Psoas muscle (tissue), 8 donors: ENCODE results near the gene NPL. TPM values are rescaled to one million over a fixed set of nuclear protein-coding genes. Genes with fewer than 3 reads are reported as not detected.

Source experiments
- ATAC-seq, 4 donors: fragments of 200-7000 bp; cut with Tn5 transposase; one replicate each; pipeline ENCODE4 v1.9.1; 2020; ENCODE audit warnings: moderate library complexity in 3 of 4, mild to moderate bottlenecking in 2 of 4
- DNase-seq, 2 donors: peaks; one replicate each; pipeline ENCODE4 v3.0.0-alpha.2; 2020
- H3K27ac ChIP-seq: fragments of 200-600 bp; one replicate; pipeline ENCODE4 v1.8.0; 2022
- H3K27me3 ChIP-seq, 3 donors: fragments of 200-600 bp in 1 of 3; one replicate each; pipeline versions ENCODE4 v1.6.1 to v1.8.0; 2013 to 2022; ENCODE audit warnings: low read length in 2 of 3, mild to moderate bottlenecking in 2 of 3, moderate library complexity in 1 of 3; ENCODE audit not compliant: insufficient read depth in 3 of 3
- H3K36me3 ChIP-seq, 2 donors: fragments of 200-600 bp in 1 of 2; one replicate each; pipeline versions ENCODE4 v1.6.1 to v1.8.0; 2013 to 2022; ENCODE audit warnings: low read depth in 1 of 2, mild to moderate bottlenecking in 1 of 2, moderate library complexity in 1 of 2; ENCODE audit not compliant: insufficient read depth in 1 of 2
- H3K4me1 ChIP-seq: fragments of 200-600 bp; one replicate; pipeline ENCODE4 v1.8.0; 2022
- H3K4me3 ChIP-seq: fragments of 200-600 bp; one replicate; pipeline ENCODE4 v1.8.0; 2022; ENCODE audit warnings: mild to moderate bottlenecking
- H3K9me3 ChIP-seq: fragments of 200-600 bp; one replicate; pipeline ENCODE4 v1.8.0; 2022
- WGBS, 3 donors: extraction: QIAGEN DNeasy Blood & Tissue Kit; methylation state at CpG; one replicate each; pipeline versions ENCODE4 v1.1.6 to v1.1.7; 2013; 5-methylcytosine and 5-hydroxymethylcytosine counted together
- intact Hi-C, 2 donors: fragments of 100-400 bp; cut with DNase I; formaldehyde crosslinking; loops; one replicate each; pipeline versions ENCODE4 v1.11.0 to v1.14.2; 2022
- polyA plus RNA-seq, 3 donors: library from polyadenylated mRNA; stranded (reverse); fragments of 200-250 nt; gene quantifications; one replicate each; pipeline ENCODE4 v1.2.3, GENCODE V29; 2013
- total RNA-seq, 4 donors: library from RNA; stranded (reverse); fragmentation: NEBNext Ultra II Directional in 2 of 4; extraction: Animal tissue kit (Norgen Biotek cat#: 25700) in 2 of 4; gene quantifications; one replicate each; pipeline versions ENCODE4 v1.2.1 to v1.2.4, GENCODE V29; 2021 to 2023
- TF ChIP-seq, protein P1 (sequence below): fragments of 200-600 bp; IDR thresholded peaks from one replicate; pipeline ENCODE4 v1.8.0; 2022; ENCODE audit warnings: antibody characterized with exemption
- donor health status: healthy with polysubstance abuse.
- donor health status: DM: no; HTN: no; CAD: no; lungs with moderate emphysema.
- donor health status: Bipolar disorder and iron deficiency.
- donor health status: healthy.
- donor health status: DM: yes; HTN: yes; CAD: no.
- donor health status: DM: no; HTN: no; CAD: no.
- donor health status: DM: no; HTN: no; CAD: no.
- donor health status: DM: yes; HTN: yes; CAD: no.

NPL gene
- total and polyA plus RNA-seq, 7 donors = 2.2 to 6.7 (median 4.3) TPM

DNA sequence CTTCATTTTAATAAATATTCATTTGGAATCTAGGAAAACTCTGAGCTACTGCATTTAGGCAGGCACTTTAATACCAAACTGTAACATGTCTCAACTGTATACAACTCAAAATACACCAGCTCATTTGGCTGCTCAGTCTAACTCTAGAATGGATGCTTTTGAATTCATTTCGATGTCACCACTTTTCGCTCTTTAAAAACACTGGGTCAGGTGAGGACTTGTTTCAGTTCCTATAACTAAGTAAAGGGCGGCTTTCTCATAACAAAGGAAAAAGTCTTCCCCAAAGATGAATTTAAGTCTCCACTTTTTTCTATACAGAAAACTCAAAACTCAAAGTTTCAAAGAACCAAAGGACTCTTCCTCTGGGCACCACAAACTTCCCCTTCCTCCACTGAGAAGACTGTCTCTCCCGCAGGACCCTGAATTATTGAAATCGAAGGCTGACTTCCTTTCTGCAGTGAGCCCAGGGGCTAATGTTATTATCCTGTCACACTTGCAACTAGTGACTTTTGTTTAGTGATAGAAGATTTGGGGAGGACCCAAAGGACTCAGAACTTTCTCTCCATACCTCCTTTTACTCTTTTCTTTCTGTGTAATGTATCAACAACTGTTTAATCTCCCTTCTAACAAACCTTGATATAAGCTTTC is 39.8 kb downstream of the NPL start:
- TF ChIP-seq, protein P1, sequence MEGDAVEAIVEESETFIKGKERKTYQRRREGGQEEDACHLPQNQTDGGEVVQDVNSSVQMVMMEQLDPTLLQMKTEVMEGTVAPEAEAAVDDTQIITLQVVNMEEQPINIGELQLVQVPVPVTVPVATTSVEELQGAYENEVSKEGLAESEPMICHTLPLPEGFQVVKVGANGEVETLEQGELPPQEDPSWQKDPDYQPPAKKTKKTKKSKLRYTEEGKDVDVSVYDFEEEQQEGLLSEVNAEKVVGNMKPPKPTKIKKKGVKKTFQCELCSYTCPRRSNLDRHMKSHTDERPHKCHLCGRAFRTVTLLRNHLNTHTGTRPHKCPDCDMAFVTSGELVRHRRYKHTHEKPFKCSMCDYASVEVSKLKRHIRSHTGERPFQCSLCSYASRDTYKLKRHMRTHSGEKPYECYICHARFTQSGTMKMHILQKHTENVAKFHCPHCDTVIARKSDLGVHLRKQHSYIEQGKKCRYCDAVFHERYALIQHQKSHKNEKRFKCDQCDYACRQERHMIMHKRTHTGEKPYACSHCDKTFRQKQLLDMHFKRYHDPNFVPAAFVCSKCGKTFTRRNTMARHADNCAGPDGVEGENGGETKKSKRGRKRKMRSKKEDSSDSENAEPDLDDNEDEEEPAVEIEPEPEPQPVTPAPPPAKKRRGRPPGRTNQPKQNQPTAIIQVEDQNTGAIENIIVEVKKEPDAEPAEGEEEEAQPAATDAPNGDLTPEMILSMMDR = no peak
- DNase-seq = no peak
- ATAC-seq = no peak
- Histone ChIP-seq H3K9me3 (no peaks in the 10 kb centered on the region), H3K27me3 (no peaks in the 10 kb centered on the region), H3K27ac (no peak overlapping the region), H3K4me3 (no peak overlapping the region), H3K4me1 (no peaks in the 10 kb centered on the region), H3K36me3 (peaks cover 0 to 54% of the 10 kb centered on the region in 2 donors)
- intact Hi-C loops = no loop called here
- 73 to 84% (median 75%) methylated on average over 5 of the region's 5 CpGs for WGBS, 3 donors

- no peaks in the 10 kb centered on the region for H3K27me3 ChIP-seq
- H3K27ac ChIP-seq = no peak overlapping the region
- peaks cover 0 to 23% of the 10 kb centered on the region in 2 donors for H3K36me3 ChIP-seq
- no peaks in the 10 kb centered on the region for H3K9me3 ChIP-seq
- ATAC-seq (no peak), DNase-seq (no peak)
- no peaks in the 10 kb centered on the region for H3K4me1 ChIP-seq
- intact Hi-C loops = no loop called here
- no peak overlapping the region for H3K4me3 ChIP-seq
- TF ChIP-seq, protein P1 = no peak
Observed at GRCh38 chr1:182833271-182833670, 43.7 kb downstream of the NPL start.

DNA sequence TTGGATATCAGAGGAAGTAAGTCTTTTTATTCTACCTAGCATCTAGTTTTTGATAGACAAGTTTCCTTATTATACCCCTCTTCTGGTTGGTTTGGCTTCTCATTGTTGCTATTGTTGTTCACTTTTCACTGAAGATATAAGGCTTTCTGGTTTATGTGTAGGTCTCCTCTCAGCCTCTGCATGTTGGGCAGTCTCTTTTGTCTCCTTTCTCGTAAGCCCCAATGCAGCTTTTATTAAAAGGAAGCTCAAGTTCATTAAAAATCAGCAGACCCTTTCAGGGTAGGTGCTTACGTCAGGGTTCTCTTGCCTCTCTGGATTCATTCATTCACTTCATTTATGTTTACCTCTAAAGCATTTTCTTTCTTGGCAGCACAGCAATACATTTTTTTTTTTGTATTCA is 44.8 kb downstream of the NPL start:
- ATAC-seq (no peak), DNase-seq (no peak)
- Histone ChIP-seq H3K4me3 (no peak overlapping the region), H3K36me3 (peaks cover 0 to 13% of the 10 kb centered on the region in 2 donors), H3K4me1 (no peaks in the 10 kb centered on the region), H3K27me3 (no peaks in the 10 kb centered on the region), H3K27ac (no peak overlapping the region), H3K9me3 (no peaks in the 10 kb centered on the region)
- WGBS, 3 donors = 93 to 97% (median 95%) methylated on average over 2 of the region's 2 CpGs
- intact Hi-C loops = no loop called here
- TF ChIP-seq, protein P1 = no peak

GRCh38 chr1:182835806-182836205 is 46.2 kb downstream of the NPL start:
- intact Hi-C loops = no loop called here
- TF ChIP-seq, protein P1 = no peak
- Histone ChIP-seq H3K4me3 (no peak overlapping the region), H3K9me3 (no peaks in the 10 kb centered on the region), H3K4me1 (peaks cover 6% of the 10 kb centered on the region), H3K36me3 (no peaks in the 10 kb centered on the region), H3K27me3 (no peaks in the 10 kb centered on the region), H3K27ac (no peak overlapping the region)
- ATAC-seq (no peak), DNase-seq (no peak)
- WGBS, 3 donors = 80 to 89% (median 82%) methylated on average over 10 of the region's 10 CpGs
